Fibroblast of lung (primary cell): ENCODE measurements around the gene DNM1. TPM values are rescaled to one million over a fixed set of nuclear protein-coding genes. Genes with fewer than 3 reads are reported as not detected.
A peak's percentile ranks its signal among the peaks of the same experiment; 100 is the strongest.

Experiments used
- DNase-seq, 2 donors: peaks; one replicate each; pipeline versions ENCODE4 v3.0.0 to v3.0.0-alpha.2; 2010; ENCODE audit warnings: low read depth in 2 of 2
- H2AFZ ChIP-seq: 2 replicates; pipeline ENCODE4 v1.5.1; 2012; ENCODE audit warnings: low read length, control low read depth, inconsistent platforms
- H3K27ac ChIP-seq: 2 replicates; pipeline ENCODE4 v1.5.1; 2011; ENCODE audit warnings: low read length, control low read depth; ENCODE audit not compliant: insufficient read depth
- H3K27me3 ChIP-seq: 2 replicates; pipeline ENCODE4 v1.5.1; 2011; ENCODE audit warnings: mild to moderate bottlenecking, low read length; ENCODE audit not compliant: control insufficient read depth, insufficient read depth
- H3K36me3 ChIP-seq: 2 replicates; pipeline ENCODE4 v1.5.1; 2011; ENCODE audit warnings: low read length; ENCODE audit not compliant: control insufficient read depth, insufficient read depth
- H3K4me1 ChIP-seq: 2 replicates; pipeline ENCODE4 v1.5.1; 2011; ENCODE audit warnings: low read length; ENCODE audit not compliant: control insufficient read depth, insufficient read depth; ENCODE audit errors: extremely low read depth
- H3K4me2 ChIP-seq: 2 replicates; pipeline ENCODE4 v1.5.1; 2011; ENCODE audit warnings: low read length, control low read depth; ENCODE audit not compliant: insufficient read depth; ENCODE audit errors: extremely low read depth
- H3K4me3 ChIP-seq, 4 experiments: fragments of 200-600 bp in 1 of 4; sonication (generic) in 1 of 4; replicated peaks in 1 of 4; 2 replicates each; pipeline ENCODE4 v1.5.1; 2011 to 2016; ENCODE audit warnings: low read length in 4 of 4, low read depth in 3 of 4, mild to moderate bottlenecking in 3 of 4, control low read depth in 2 of 4, inconsistent platforms in 1 of 4, mixed read lengths in 1 of 4; ENCODE audit not compliant: insufficient read depth in 1 of 4; ENCODE audit errors: control extremely low read depth in 1 of 4
- H3K79me2 ChIP-seq: 2 replicates; pipeline ENCODE4 v1.5.1; 2012; ENCODE audit warnings: mild to moderate bottlenecking, low read length, inconsistent platforms; ENCODE audit not compliant: control insufficient read depth, insufficient read depth
- H3K9ac ChIP-seq: 2 replicates; pipeline ENCODE4 v1.5.1; 2011; ENCODE audit warnings: mild to moderate bottlenecking, low read length, control low read depth; ENCODE audit not compliant: insufficient read depth
- H3K9me3 ChIP-seq: 2 replicates; pipeline ENCODE4 v1.5.1; 2012; ENCODE audit warnings: low read depth, low read length; ENCODE audit not compliant: control insufficient read depth, insufficient read depth
- H4K20me1 ChIP-seq: 2 replicates; pipeline ENCODE4 v1.5.1; 2011; ENCODE audit warnings: low read length; ENCODE audit not compliant: control insufficient read depth, insufficient read depth; ENCODE audit errors: extremely low read depth
- CTCF ChIP-seq, 2 donors: IDR thresholded peaks in 1 of 2; conservative IDR thresholded peaks in 1 of 2; 1 replicate in 1 of 2; 2 replicates in 1 of 2; pipeline ENCODE4 v1.5.1; 2011 to 2012; ENCODE audit warnings: low read length in 2 of 2, control low read depth in 1 of 2, inconsistent platforms in 1 of 2, low read depth in 1 of 2, mild to moderate bottlenecking in 1 of 2
- EZH2 ChIP-seq: IDR thresholded peaks from 2 replicates; pipeline ENCODE4 v1.5.1; 2012; ENCODE audit warnings: low read length, control low read depth, mild to moderate bottlenecking; ENCODE audit errors: missing control alignments
- polyA plus RNA-seq, 2 donors: library from polyadenylated mRNA; depleted of rRNA in 1 of 2; stranded (reverse) in 1 of 2; unstranded in 1 of 2; fragments of >200 nt; gene quantifications; 2 replicates each; pipeline ENCODE4 v1.2.1, GENCODE V29; 2011 to 2012; ENCODE audit warnings: missing spikeins in 1 of 2
- total RNA-seq: library from RNA; depleted of rRNA; stranded (reverse); fragments of >200 nt; gene quantifications from 2 replicates; pipeline ENCODE4 v1.2.1, GENCODE V29; 2014

DNM1 gene
- total and polyA plus RNA-seq, 2 donors (not counting 1 experiment from before 2014, with no cell fraction given), result 3.7 to 30.4 TPM

DNA sequence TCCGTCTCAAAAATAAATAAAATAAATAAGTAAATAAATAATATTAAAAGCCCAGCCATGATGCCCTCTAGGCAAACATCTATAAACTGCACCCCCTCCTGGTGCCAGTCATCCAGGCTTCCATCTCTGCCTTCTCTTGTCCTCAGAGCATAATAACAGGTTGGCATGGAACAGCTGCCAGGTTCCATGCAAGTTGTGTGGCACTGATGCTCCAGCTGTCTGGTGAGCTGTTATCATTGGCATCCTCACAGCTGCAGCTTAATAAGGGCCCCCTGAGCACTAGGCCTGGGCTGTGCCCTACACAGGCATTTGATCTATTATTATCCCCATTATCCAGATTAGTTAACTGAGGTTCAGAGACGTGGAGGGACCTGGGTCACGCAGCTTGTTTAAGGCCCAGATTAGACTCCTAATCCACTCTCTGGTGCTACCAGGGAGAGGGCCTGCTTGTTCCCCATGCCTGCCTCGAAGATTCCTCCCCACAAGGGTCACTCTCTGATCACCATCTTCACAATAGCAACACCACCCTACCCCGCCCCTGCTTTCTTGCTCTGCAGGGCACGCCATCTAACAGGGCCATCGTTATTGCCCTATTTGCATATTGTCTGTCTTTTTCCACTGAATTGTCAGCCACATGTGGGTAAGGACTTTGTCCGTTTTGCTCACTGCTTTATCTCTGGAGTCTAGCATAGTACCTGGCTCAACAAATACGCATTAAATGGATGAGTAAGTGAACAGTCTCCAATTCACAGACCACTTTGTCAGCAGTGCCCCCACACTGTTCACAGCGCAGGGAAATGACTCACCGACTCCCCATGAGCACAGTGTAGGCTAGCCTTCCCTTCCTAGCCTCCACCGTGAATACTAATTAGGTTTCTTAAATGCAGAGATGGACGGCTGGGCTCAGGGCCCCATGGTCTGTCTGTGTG lies 1.5 kb upstream of the DNM1 start:
- Histone ChIP-seq H3K4me3 (no peak overlapping the region), H3K4me1 (no peaks in the 10 kb centered on the region), H4K20me1 (no peaks in the 10 kb centered on the region), H3K4me2 (no peak overlapping the region), H3K9ac (no peak overlapping the region), H3K27ac (no peak overlapping the region), H3K9me3 (no peaks in the 10 kb centered on the region), H3K79me2 (no peaks in the 10 kb centered on the region), H3K36me3 (no peaks in the 10 kb centered on the region), H2AFZ (no peak overlapping the region), H3K27me3 (no peaks in the 10 kb centered on the region)
- DNase-seq, result peak in 1 of 2 donors; percentile 83
- TF ChIP-seq EZH2 (no peak), CTCF (conservative IDR thresholded peaks at IDR 0.05 in 1 of 2, IDR thresholded peaks at IDR 0.05 in 1 of 2; ENCODE audit: low read depth in 1 of 2, low read length in 2 of 2) (no peak)

GRCh38 chr9:128202648-128203023 lies 543 bp upstream of the DNM1 start:
- no peaks in the 10 kb centered on the region for H3K79me2 ChIP-seq
- H3K27ac ChIP-seq, result no peak overlapping the region
- H3K4me1 ChIP-seq, result no peaks in the 10 kb centered on the region
- H2AFZ ChIP-seq, result no peak overlapping the region
- no peaks in the 10 kb centered on the region for H3K36me3 ChIP-seq
- H3K9me3 ChIP-seq, result no peaks in the 10 kb centered on the region
- H4K20me1 ChIP-seq, result no peaks in the 10 kb centered on the region
- TF ChIP-seq CTCF (conservative IDR thresholded peaks at IDR 0.05 in 1 of 2, IDR thresholded peaks at IDR 0.05 in 1 of 2; ENCODE audit: low read depth in 1 of 2, low read length in 2 of 2) (no peak), EZH2 (no peak)
- no peak overlapping the region for H3K4me2 ChIP-seq
- no peak for DNase-seq
- H3K9ac ChIP-seq, result no peak overlapping the region
- H3K4me3 ChIP-seq, result peak overlapping the region in 1 of 4 experiments; percentile 29
- no peaks in the 10 kb centered on the region for H3K27me3 ChIP-seq

- Histone ChIP-seq H3K79me2 (no peaks in the 10 kb centered on the region), H2AFZ (peak overlapping the region; percentile 24), H3K27me3 (no peaks in the 10 kb centered on the region), H3K36me3 (no peaks in the 10 kb centered on the region), H3K4me2 (peak overlapping the region; percentile 87), H3K4me3 (peak overlapping the region; percentile 64 to 73 (median 68)), H3K9me3 (no peaks in the 10 kb centered on the region), H4K20me1 (no peaks in the 10 kb centered on the region), H3K4me1 (no peaks in the 10 kb centered on the region), H3K9ac (peak overlapping the region; percentile 53), H3K27ac (no peak overlapping the region)
- DNase-seq, result peak; percentile 26 to 57
- peak in 1 of 2 donors; percentile 6 for TF ChIP-seq CTCF (conservative IDR thresholded peaks at IDR 0.05 in 1 of 2, IDR thresholded peaks at IDR 0.05 in 1 of 2; ENCODE audit: low read depth in 1 of 2, low read length in 2 of 2)
- no peak for TF ChIP-seq EZH2
Observed at GRCh38 chr9:128203707-128204551, 750 bp downstream of the DNM1 start.
